ENCODE results near the gene IL25. TPM values are rescaled to one million over a fixed set of nuclear protein-coding genes. Genes with fewer than 3 reads are reported as not detected.
"Not testable (repeated sequence)": the region's sequence is repeated elsewhere in the genome, so short reads cannot be mapped to it uniquely, and the experiment has no call there.

IL25 gene
- total RNA-seq, 1 donor from 2014 or later: not detected

- H3K27me3 Mint-ChIP-seq (ENCODE audit: unreplicated experiment): peaks cover 7% of the 10 kb centered on the region
- TF ChIP-seq CTCF (IDR thresholded peaks at IDR 0.05; ENCODE audit: unreplicated experiment): no peak
- H3K9me3 Mint-ChIP-seq (ENCODE audit: unreplicated experiment): no peaks in the 10 kb centered on the region
- no peak overlapping the region for H3K4me3 Mint-ChIP-seq (ENCODE audit: unreplicated experiment)
- no peaks in the 10 kb centered on the region for H3K4me1 Mint-ChIP-seq (ENCODE audit: unreplicated experiment)
- H3K36me3 Mint-ChIP-seq (ENCODE audit: low read depth, unreplicated experiment): no peaks in the 10 kb centered on the region
- no peak for DNase-seq (ENCODE audit: low spot score)
- no peak overlapping the region for H3K27ac Mint-ChIP-seq (ENCODE audit: unreplicated experiment)
Observed at GRCh38 chr14:23398348-23398747, 25.7 kb downstream of the IL25 start.

- H3K4me1 Mint-ChIP-seq (ENCODE audit: unreplicated experiment): no peaks in the 10 kb centered on the region
- H3K27ac Mint-ChIP-seq (ENCODE audit: unreplicated experiment): no peak overlapping the region
- H3K36me3 Mint-ChIP-seq (ENCODE audit: low read depth, unreplicated experiment): peaks cover 3% of the 10 kb centered on the region
- DNase-seq (ENCODE audit: low spot score): no peak
- no peak for TF ChIP-seq CTCF (IDR thresholded peaks at IDR 0.05; ENCODE audit: unreplicated experiment)
- H3K9me3 Mint-ChIP-seq (ENCODE audit: unreplicated experiment): no peaks in the 10 kb centered on the region
- no peak overlapping the region for H3K4me3 Mint-ChIP-seq (ENCODE audit: unreplicated experiment)
- H3K27me3 Mint-ChIP-seq (ENCODE audit: unreplicated experiment): peaks cover 6% of the 10 kb centered on the region
Observed at GRCh38 chr14:23399136-23399535, 26.5 kb downstream of the IL25 start.

- H3K36me3 Mint-ChIP-seq (ENCODE audit: low read depth, unreplicated experiment): peaks cover 3% of the 10 kb centered on the region
- no peaks in the 10 kb centered on the region for H3K4me1 Mint-ChIP-seq (ENCODE audit: unreplicated experiment)
- DNase-seq (ENCODE audit: low spot score): no peak
- no peak for TF ChIP-seq CTCF (IDR thresholded peaks at IDR 0.05; ENCODE audit: unreplicated experiment)
- no peak overlapping the region for H3K4me3 Mint-ChIP-seq (ENCODE audit: unreplicated experiment)
- H3K27ac Mint-ChIP-seq (ENCODE audit: unreplicated experiment): no peak overlapping the region
- no peaks in the 10 kb centered on the region for H3K9me3 Mint-ChIP-seq (ENCODE audit: unreplicated experiment)
- H3K27me3 Mint-ChIP-seq (ENCODE audit: unreplicated experiment): peaks cover 6% of the 10 kb centered on the region
Observed at GRCh38 chr14:23399591-23399990, 27.0 kb downstream of the IL25 start.

GRCh38 chr14:23400496-23401149 lies 28.0 kb downstream of the IL25 start:
- not testable (repeated sequence) for H3K4me3 Mint-ChIP-seq (ENCODE audit: unreplicated experiment); H3K27me3 Mint-ChIP-seq (ENCODE audit: unreplicated experiment)

GRCh38 chr14:23401291-23401690 lies 28.7 kb downstream of the IL25 start:
- Mint-ChIP-seq H3K27ac (ENCODE audit: unreplicated experiment) (no peak overlapping the region), H3K4me3 (ENCODE audit: unreplicated experiment) (no peak overlapping the region), H3K4me1 (ENCODE audit: unreplicated experiment) (no peaks in the 10 kb centered on the region), H3K9me3 (ENCODE audit: unreplicated experiment) (no peaks in the 10 kb centered on the region), H3K27me3 (ENCODE audit: unreplicated experiment) (peaks cover 11% of the 10 kb centered on the region), H3K36me3 (ENCODE audit: low read depth, unreplicated experiment) (peaks cover 3% of the 10 kb centered on the region)
- TF ChIP-seq CTCF (IDR thresholded peaks at IDR 0.05; ENCODE audit: unreplicated experiment): no peak
- no peak for DNase-seq (ENCODE audit: low spot score)

More at GRCh38 chr14:23400496-23401149, 28.0 kb downstream of the IL25 start:
- not testable (repeated sequence) for H3K4me1 Mint-ChIP-seq (ENCODE audit: unreplicated experiment); H3K27ac Mint-ChIP-seq (ENCODE audit: unreplicated experiment); H3K9me3 Mint-ChIP-seq (ENCODE audit: unreplicated experiment); H3K36me3 Mint-ChIP-seq (ENCODE audit: low read depth, unreplicated experiment); DNase-seq (ENCODE audit: low spot score)
